ENCODE results near the gene MED29.

GRCh38 chr19:39380521-39381502 is 10.4 kb upstream of the MED29 start:
- TF ChIP-seq CTCF (IDR thresholded peaks at IDR 0.05) (no peak), POLR2A (IDR thresholded peaks at IDR 0.05) (no peak), EP300 (IDR thresholded peaks at IDR 0.05) (no peak), POLR2AphosphoS5 (IDR thresholded peaks at IDR 0.05) (no peak)

Data from stomach (tissue), 4 donors.